HG03280 (cell line): ENCODE measurements around the gene IGF2R.
"Not testable (repeated sequence)": the region's sequence is repeated elsewhere in the genome, so short reads cannot be mapped to it uniquely, and the experiment has no call there.

Experiments
- ATAC-seq: cut with Tn5 transposase; IDR thresholded peaks from one replicate; pipeline ENCODE4 v1.9.1; 2021; ENCODE audit warnings: mild to moderate bottlenecking, moderate library complexity; ENCODE audit not compliant: unreplicated experiment

IGF2R gene

DNA sequence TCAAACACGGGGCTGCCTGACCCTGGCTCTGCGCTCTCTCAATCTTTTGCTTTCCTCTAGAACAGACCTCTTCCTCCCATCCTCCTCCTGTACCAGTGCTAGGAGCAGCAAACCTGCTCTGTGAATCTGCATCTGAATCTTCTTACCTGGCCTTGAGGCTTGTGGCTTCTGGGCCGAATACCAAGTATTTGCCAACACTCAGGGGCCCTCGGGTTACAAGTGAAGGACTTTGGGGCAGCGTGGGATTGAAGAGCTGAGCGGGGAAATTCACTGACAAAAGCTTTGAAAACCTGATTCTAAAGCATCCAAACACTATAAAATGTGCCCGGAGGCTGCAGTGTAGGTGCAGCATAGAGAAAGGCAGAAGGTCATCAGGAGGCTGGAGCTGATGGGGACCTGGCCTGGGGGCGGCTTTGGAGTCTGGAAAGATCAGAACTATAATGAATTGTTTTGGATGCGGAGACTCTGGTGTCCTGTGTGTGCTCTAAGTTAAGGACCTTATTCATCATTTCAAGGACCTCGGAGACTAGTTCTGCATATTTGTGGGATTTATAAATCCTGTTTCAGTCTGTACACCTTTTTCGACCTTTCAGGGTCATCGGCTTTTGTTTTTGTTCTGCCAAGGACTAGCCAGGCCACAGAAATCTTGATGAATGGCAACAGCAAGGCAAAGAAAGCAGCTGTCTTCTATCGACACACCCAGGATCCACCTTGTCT, 16.4 kb upstream of the IGF2R start:
- no peak for ATAC-seq

DNA sequence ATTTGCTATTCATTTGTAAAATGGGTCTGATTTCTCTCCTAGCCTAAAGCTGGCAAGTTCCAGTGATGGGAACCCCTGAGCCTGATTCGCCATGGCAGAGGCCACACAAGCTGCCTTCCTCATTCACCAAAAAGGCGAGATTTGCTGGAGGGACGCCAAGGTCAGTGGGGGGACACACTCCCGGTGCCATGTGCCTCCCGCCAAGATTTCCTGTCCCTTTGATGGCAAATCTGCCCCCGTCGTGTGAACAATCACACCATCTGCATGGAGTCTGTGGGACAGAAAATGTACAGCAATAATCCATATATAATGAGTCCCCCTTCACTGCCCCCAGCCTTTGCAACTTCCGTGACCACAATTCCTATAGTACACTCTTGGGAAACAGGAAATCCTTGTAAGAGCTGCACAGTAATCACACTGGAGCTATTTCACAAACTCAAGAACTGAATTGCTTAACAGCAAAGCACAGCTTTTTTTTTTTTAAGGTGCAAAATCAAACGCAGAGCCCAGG, 15.7 kb upstream of the IGF2R start:
- no peak for ATAC-seq

- ATAC-seq, result no peak
These were observed 12.9 kb upstream of the IGF2R start for GRCh38 chr6:159955945-159956361.

GRCh38 chr6:159957071-159957673, 11.7 kb upstream of the IGF2R start:
- ATAC-seq, result no peak

DNA sequence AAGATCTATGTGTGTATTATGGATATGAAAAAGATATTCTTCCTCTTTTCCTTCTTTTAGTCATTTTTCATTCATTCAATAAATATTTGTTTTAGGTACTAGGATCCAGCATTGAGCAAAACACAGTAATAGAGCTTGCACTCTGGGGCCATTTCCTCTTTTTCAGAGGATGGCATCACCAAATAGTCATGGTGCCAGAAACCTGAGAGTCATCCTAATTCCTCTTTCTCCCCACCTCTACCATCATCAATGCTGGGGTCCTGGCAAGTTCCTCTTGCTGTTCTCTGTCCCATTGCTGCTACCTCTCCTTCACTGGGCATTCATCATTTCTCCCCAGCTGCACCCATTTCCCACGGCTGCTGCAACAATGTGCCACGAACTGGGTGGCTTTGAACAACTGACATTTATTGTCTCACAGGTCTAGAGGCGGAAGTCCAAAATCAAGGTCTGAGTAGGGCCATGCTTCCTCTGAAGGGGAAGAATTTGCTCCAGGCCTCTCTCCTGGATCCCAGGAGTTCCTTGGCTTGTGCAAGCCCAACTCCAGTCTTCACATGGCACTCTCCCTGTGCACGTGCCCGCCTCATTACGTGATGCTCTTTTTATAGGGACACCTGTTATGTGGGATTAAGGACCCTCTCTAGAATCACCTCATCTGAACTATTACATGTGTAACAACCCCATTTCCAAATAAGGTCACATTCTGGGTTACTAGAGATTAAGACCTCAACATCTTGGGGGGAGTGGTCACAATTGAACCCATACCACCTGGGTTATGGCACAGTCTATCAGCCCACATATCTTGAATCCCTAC, 9.5 kb upstream of the IGF2R start:
- peak; percentile 62 for ATAC-seq

DNA sequence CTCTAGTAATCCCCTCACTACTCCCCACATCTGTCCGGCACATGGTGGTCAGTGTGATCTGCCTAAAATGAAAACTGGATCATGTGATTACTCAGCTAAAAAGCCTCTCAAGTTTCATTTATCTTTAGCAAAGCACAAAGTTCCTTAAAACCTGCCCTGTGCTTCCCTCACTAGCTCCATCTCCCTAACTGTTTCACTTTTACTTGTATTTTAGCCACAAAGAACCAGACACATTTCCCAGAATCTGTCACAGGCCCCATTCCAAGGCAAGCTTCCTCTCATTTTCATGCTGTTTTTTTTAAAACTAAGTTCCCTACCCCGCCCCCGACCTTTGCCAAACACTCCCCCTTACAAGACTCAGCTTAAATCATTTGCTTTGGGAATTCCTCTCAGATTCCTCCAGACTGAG, 8.9 kb upstream of the IGF2R start:
- no peak for ATAC-seq

DNA sequence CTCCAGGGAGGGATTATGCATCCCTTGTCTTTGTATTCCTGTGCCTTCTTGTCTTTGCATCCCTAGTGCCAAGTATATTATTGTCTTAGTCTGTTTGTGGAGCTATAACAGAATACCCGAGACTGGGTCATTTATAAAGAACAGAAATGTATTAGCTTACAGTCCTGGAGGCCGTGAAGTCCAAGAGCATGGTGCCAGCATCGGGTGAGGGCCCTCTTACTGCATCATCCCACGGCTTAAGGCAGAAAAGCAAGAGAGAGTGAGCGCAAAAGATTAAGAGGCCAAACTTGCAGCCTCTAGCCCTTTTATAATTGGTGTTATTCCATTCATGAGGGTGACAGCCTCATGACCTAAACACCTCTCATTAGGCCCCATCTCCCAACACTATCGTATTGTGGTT, 8.4 kb upstream of the IGF2R start:
- no peak for ATAC-seq

DNA sequence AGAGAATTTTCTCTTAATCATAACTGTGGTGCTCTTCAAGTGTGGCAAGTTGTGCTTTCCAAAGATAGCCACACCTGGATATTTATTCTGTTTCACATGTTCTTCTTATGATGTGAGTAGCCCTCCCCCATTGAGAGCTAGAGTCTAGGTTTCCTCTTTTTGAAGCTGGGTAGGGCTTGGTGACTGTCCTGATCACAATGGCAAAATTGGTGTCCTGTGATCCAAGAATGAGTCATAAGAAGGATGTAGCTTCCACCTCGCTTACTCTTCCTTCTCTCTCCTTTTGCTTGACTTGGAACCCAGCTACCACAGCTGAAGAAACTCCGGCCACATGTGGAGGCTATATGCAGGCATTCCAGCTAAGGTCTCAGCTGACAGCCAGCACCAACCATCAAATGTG, 7.4 kb upstream of the IGF2R start:
- no peak for ATAC-seq

DNA sequence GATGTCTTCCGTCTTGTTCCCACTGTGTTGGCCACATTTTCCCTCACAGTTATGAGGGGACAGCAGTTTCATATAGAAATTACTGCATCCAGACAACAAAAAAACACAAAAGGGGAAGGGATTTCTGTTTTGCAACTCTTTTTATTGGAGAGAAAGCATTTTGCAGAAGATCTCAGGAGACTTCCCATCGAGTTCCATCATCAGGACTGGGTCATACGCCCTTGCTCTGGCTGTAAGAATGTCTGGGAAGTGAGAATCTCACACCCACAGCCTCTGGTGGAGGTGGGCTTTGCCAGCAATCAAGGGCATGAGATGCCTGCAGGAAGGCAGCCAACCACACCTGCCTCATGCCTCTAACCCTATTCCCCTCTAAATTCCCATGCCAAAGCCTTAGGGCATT, 5.8 kb upstream of the IGF2R start:
- ATAC-seq, result no peak

DNA sequence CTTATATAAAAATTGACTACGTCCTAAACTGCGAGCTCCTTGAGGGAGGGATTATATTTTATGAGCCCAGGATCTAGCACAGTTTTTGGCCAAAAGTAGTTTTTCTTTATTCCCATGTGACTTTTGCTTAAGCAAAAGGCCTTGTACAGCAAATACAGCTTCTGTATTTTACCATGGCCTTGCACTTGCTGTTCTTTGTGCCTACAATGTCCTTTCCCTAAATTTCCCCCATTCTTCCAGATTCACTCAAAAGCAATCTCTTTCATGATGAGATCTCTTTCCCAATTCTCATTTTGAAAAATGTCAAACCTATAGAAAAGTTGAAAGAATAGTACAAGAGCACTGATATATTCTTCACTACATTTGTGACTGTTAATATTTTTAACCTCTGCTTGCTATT, 4.8 kb upstream of the IGF2R start:
- ATAC-seq, result no peak

GRCh38 chr6:159966339-159966738, 2.5 kb upstream of the IGF2R start:
- ATAC-seq, result no peak

- ATAC-seq, result no peak
These were observed 1.9 kb upstream of the IGF2R start for GRCh38 chr6:159966981-159967380.

GRCh38 chr6:159967621-159968020, 1.3 kb upstream of the IGF2R start:
- ATAC-seq, result not testable (repeated sequence)

GRCh38 chr6:159969204-159969912, 476 bp downstream of the IGF2R start:
- peak; percentile 37 for ATAC-seq

DNA sequence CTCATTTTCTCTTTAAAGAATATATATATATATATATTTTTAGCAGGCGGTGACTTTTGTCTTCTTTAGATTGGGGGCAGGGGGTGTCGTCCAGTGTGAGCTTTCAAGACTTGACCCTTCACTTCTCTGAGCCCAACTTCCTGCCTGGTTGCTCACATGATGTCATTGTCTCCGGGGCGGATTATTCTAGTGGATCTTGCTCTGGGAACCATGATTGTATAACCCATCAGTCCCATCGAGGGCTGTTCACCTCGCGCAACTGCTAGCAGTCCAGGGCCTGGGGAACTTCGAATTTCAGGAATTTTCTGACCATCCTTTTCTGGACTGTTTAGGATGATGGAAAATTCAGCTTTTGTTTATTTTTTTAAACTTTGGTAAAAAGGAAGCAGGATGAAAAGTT, 1.0 kb downstream of the IGF2R start:
- no peak for ATAC-seq

GRCh38 chr6:159970659-159971063, 1.8 kb downstream of the IGF2R start:
- ATAC-seq, result no peak

DNA sequence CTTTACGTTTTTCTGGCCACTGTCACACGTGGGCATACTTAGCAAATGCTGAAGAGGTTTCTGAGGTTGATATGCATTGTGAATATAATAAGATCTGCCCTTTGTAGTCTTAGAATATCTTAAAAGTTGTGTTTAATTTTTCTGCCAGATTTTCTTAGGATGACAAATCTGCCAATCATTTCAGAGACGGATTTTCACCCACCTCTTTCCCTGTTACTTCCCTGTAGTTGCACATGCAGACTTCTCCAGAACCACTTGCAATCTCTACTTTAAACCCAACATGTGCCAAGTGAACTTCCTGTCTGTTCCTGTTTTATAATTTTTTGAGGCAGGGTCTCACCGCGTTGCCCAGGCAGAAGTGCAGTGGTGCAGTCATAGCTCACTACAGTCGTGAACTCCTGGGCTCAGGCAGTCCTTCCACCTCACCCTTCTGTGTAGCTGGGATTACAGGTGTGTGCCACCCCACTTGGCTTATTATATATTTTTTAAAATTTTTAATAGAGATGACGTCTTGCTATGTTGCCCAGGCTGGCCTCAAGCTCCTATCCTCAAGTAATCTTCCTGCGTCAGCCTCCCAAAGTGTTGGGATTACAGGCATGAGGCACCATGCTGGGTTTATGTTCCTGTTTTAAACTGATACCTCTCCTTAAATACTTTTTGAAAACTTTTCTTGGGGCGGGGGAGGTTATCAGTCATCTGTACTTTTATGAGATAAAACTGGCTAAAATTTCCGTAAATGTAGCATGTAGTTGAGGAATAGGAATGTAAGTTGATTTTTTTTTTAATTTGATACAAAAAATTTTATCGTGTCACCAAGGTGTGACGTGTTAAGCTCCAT, 2.7 kb downstream of the IGF2R start:
- ATAC-seq, result no peak

DNA sequence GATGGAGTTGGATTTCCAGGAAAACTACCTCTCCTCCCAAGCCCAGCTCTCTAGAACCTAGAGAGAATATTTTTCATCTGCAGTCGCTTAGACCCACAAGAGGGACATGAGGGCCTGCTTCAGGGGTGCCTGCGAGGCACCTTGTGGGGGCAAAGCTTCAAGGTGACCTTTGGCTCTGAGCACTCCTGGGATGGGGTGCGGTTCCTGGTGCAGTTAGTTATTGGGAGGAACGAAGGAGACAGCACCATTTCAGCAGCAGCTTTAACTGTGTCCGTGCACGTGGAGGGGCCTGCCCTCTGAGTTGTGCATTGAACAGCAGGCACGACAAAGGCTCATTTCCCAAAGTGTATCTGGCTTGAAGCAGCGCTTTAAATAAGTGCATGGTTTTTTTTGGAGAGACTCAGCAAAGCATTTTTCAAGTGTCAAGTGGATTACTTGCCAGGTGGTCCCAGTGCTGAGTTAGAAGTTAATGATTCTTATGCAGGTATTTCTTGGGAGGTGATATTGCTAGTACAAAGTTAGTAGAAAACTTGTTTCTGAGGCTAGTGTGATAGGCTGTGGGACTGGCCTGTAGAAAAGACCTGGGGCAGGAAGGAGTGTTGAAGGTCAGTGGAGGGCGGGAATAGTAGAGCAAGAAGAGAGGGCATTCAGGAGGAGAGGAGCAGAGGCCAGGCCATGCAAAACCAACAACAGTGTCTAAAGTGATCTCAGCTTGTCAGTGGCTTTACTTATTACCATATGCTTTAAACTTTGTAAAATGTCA, 3.8 kb downstream of the IGF2R start:
- ATAC-seq, result no peak

- no peak for ATAC-seq
These were observed 4.5 kb downstream of the IGF2R start for GRCh38 chr6:159973406-159973805.

DNA sequence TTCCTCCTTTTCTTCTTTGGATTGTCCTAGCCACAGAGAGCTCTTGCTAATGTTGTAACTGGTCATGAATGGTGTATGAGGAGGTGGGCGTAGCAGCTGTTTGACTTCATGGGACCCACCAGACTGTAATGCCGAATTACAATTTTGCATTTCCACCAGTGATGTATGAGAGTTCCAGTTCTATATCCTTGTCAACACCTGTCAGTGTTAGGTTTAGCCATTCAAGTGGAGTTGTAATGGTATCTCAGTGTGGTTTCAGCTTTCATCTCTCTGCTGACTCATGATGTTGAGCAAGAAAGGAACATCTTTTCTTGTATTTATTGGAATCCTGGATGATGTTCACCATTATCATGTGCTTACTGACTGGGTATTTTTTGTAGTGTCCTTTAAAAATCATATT, 5.1 kb downstream of the IGF2R start:
- peak; percentile 34 for ATAC-seq
